B cell (primary cell): ENCODE data around the gene OR6A2. TPM values are rescaled to one million over a fixed set of nuclear protein-coding genes. Genes with fewer than 3 reads are reported as not detected.
A peak's percentile ranks its signal among the peaks of the same experiment; 100 is the strongest.

Experiments
- ATAC-seq: fragments of 200-7000 bp; cut with Tn5 transposase; one replicate; pipeline ENCODE4 v1.10.0; 2021; ENCODE audit warnings: low read depth, mild to moderate bottlenecking, moderate number of reproducible peaks, moderate library complexity
- CTCF ChIA-PET: fragments of 350-600 bp; sonication (Branson Sonifier 250); formaldehyde crosslinking; loops from one replicate; lab custom pipeline; 2021; ENCODE audit warnings: antibody characterized with exemption, inconsistent platforms; lab: Charles Lee
- POLR2A ChIA-PET: fragments of 350-600 bp; sonication (Branson Sonifier 250); formaldehyde crosslinking; loops from one replicate; lab custom pipeline; 2021; ENCODE audit warnings: antibody characterized with exemption; lab: Charles Lee
- DNase-seq: peaks from one replicate; pipeline ENCODE4 v3.0.0; 2013
- H2AFZ ChIP-seq: 2 replicates; pipeline ENCODE4 v1.6.1; 2012; ENCODE audit warnings: mild to moderate bottlenecking, low read depth, low read length; ENCODE audit not compliant: insufficient read depth, poor library complexity, severe bottlenecking
- H3K27ac ChIP-seq, 2 donors: 1 replicate in 1 of 2; 2 replicates in 1 of 2; pipeline ENCODE4 v1.5.1; 2012 to 2013; ENCODE audit warnings: low read length in 2 of 2, mild to moderate bottlenecking in 2 of 2, moderate library complexity in 1 of 2
- H3K27me3 ChIP-seq, 4 experiments: fragments of 200-600 bp in 1 of 4; sonication (generic) in 1 of 4; replicated peaks in 1 of 4; 1 replicate in 2 of 4; 2 replicates in 2 of 4; pipeline versions ENCODE4 v1.6.1 to v1.7.0; 2013 to 2016; ENCODE audit warnings: low read length in 3 of 4, mild to moderate bottlenecking in 2 of 4, mixed read lengths in 1 of 4, moderate library complexity in 1 of 4; ENCODE audit not compliant: insufficient read depth in 4 of 4, control insufficient read depth in 3 of 4; ENCODE audit errors: control extremely low read depth in 1 of 4
- H3K36me3 ChIP-seq, 2 experiments: replicated peaks in 1 of 2; 1 replicate in 1 of 2; 2 replicates in 1 of 2; pipeline versions ENCODE4 v1.6.1 to v1.7.1; 2013; ENCODE audit warnings: low read length in 1 of 2; ENCODE audit not compliant: insufficient read depth in 2 of 2, control insufficient read depth in 1 of 2; ENCODE audit errors: control extremely low read depth in 1 of 2, extremely low read depth in 1 of 2
- H3K4me1 ChIP-seq, 2 donors: fragments of 200-600 bp in 1 of 2; sonication (generic) in 1 of 2; 1 replicate in 1 of 2; 2 replicates in 1 of 2; pipeline versions ENCODE4 v1.5.1 to v1.6.1; 2013 to 2017; ENCODE audit warnings: low read length in 2 of 2; ENCODE audit not compliant: control insufficient read depth in 2 of 2, insufficient read depth in 2 of 2
- H3K4me2 ChIP-seq: replicated peaks from 2 replicates; pipeline ENCODE3; 2012; ENCODE audit warnings: mild to moderate bottlenecking, low read depth, low read length; ENCODE audit not compliant: poor library complexity, severe bottlenecking
- H3K4me3 ChIP-seq, 5 experiments: fragments of 200-600 bp in 1 of 5; sonication (generic) in 1 of 5; 1 replicate in 3 of 5; 2 replicates in 2 of 5; pipeline versions ENCODE4 v1.5.1 to v1.7.0; 2011 to 2016; ENCODE audit warnings: low read length in 4 of 5, mild to moderate bottlenecking in 4 of 5, low read depth in 2 of 5, control low read depth in 1 of 5, moderate library complexity in 1 of 5; ENCODE audit not compliant: insufficient read depth in 1 of 5; ENCODE audit errors: control extremely low read depth in 1 of 5, extremely low read depth in 1 of 5
- H3K79me2 ChIP-seq: fragments of 200-600 bp; sonication (generic); one replicate; pipeline ENCODE4 v1.6.0; 2016; ENCODE audit warnings: low read length; ENCODE audit not compliant: control insufficient read depth, insufficient read depth
- H3K9ac ChIP-seq: fragments of 200-600 bp; sonication (generic); 2 replicates; pipeline ENCODE4 v1.6.1; 2017; ENCODE audit warnings: mild to moderate bottlenecking, low read length, moderate library complexity
- H3K9me3 ChIP-seq, 3 donors: one replicate each; pipeline versions ENCODE4 v1.6.1 to v1.7.1; 2013; ENCODE audit warnings: low read length in 2 of 3; ENCODE audit not compliant: control insufficient read depth in 2 of 3, insufficient read depth in 1 of 3; ENCODE audit errors: control extremely low read depth in 1 of 3
- H4K20me1 ChIP-seq: 2 replicates; pipeline ENCODE4 v1.6.0; 2012; ENCODE audit warnings: mild to moderate bottlenecking, low read length; ENCODE audit not compliant: insufficient read depth, control insufficient read depth, poor library complexity, severe bottlenecking
- H3K27ac Mint-ChIP-seq: one replicate; pipeline ENCODE4 v1.8.0; 2021; ENCODE audit warnings: mixed read lengths
- H3K27me3 Mint-ChIP-seq: one replicate; pipeline ENCODE4 v1.8.0; 2021; ENCODE audit warnings: mixed read lengths
- H3K4me1 Mint-ChIP-seq: one replicate; pipeline ENCODE4 v1.8.0; 2021; ENCODE audit warnings: mixed read lengths
- H3K4me3 Mint-ChIP-seq: one replicate; pipeline ENCODE4 v1.8.0; 2021; ENCODE audit warnings: mixed read lengths
- H3K9me3 Mint-ChIP-seq: one replicate; pipeline ENCODE4 v1.8.0; 2022; ENCODE audit warnings: mixed read lengths; ENCODE audit not compliant: insufficient read depth
- EZH2 ChIP-seq: IDR thresholded peaks from 2 replicates; pipeline ENCODE4 v1.6.1; 2012; ENCODE audit warnings: borderline replicate concordance, low read depth, mild to moderate bottlenecking, moderate library complexity, low read length; ENCODE audit not compliant: insufficient read depth, poor library complexity, severe bottlenecking
- WGBS: methylation state at CpG from one replicate; pipeline ENCODE4 v1.1.5; 2013; ENCODE audit warnings: missing lambda C conversion rate; ENCODE audit not compliant: insufficient coverage; 5-methylcytosine and 5-hydroxymethylcytosine counted together
- intact Hi-C: fragments of 100-400 bp; cut with micrococcal nuclease; formaldehyde crosslinking; loops from one replicate; pipeline ENCODE4 v1.10.0; 2022
- polyA plus RNA-seq: library from polyadenylated mRNA; depleted of rRNA; stranded (reverse); fragments of >200 nt; gene quantifications from 2 replicates; pipeline ENCODE4 v1.2.3, GENCODE V29; 2012
- total RNA-seq, 2 donors: library from RNA; stranded (reverse); fragments of 120-200 nt in 1 of 2; gene quantifications; 1 replicate in 1 of 2; 2 replicates in 1 of 2; pipeline versions ENCODE4 v1.2.3 to v1.2.4, GENCODE V29; 2013 to 2022
- TF ChIP-seq, protein P1 (sequence below): fragments of 200-600 bp; IDR thresholded peaks from one replicate; pipeline ENCODE4 v1.8.0; 2022; ENCODE audit warnings: antibody characterized with exemption, mild to moderate bottlenecking

Gene OR6A2
- total and polyA plus RNA-seq, 2 donors (not counting 1 experiment from before 2014, with no cell fraction given), result 0.12 TPM; not detected in 1

DNA sequence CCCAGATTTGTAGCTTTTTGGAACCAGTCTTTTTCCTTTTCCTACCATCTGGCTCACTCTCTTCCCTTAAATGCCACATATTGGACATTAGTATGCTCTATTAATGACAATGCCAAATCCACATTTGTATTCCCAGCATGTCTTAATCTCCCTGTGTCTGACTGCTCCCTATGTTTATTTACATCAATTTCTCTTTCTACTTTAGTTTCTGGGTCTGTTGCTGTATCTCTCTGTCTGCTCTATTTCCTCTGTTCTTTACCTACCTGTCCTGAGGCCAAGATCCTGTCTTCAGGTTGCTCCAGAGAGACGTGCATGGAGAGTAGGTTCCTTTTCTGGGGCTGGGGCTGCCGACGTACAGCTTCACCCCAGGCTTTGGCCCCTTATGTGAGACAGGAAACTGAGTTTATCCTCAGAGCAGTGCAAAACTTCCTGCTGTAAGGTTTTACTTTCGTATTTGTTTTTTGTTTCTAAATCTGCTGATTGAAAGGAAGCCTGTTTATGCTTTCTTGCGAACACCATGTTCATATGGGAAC lies 53.3 kb downstream of the OR6A2 start:
- peak overlapping the region; percentile 90 for H3K9ac ChIP-seq
- CTCF ChIA-PET, result interaction anchor here (0.9 to 18.2 kb wide), 12 partner anchors 5 to 750 kb away, joined by 3 to 760 read pairs (median 4); partner anchors contain the start of genes ARFIP2, MRPL17, OR2AG2 and TIMM10B
- peak overlapping the region; percentile 54 to 95 (median 80) for H3K4me3 ChIP-seq
- H3K9me3 ChIP-seq, result no peaks in the 10 kb centered on the region
- Mint-ChIP-seq H3K9me3 (no peaks in the 10 kb centered on the region), H3K4me3 (no peak overlapping the region), H3K4me1 (peaks cover 25% of the 10 kb centered on the region), H3K27ac (no peak overlapping the region), H3K27me3 (no peaks in the 10 kb centered on the region)
- H3K4me2 ChIP-seq, result peak overlapping the region; percentile 86
- peak overlapping the region; percentile 95 for H2AFZ ChIP-seq
- peaks cover 49 to 58% of the 10 kb centered on the region in 2 donors for H3K4me1 ChIP-seq
- POLR2A ChIA-PET, result interaction anchor here (0.7 to 1.7 kb wide), 4 partner anchors 9 to 142 kb away, joined by 3 to 9 read pairs (median 4); partner anchors contain the start of gene MRPL17
- intact Hi-C loops, result loop anchor here (1.0 to 2.0 kb wide), 2 partner anchors 11 to 143 kb away; partner anchors contain the start of genes ILK and RRP8
- peak overlapping the region; percentile 83 to 95 for H3K27ac ChIP-seq
- DNase-seq (peak; percentile 74), ATAC-seq (peak; percentile 84)
- no peaks in the 10 kb centered on the region for H3K27me3 ChIP-seq
- TF ChIP-seq EZH2, result no peak
- TF ChIP-seq, protein P1, sequence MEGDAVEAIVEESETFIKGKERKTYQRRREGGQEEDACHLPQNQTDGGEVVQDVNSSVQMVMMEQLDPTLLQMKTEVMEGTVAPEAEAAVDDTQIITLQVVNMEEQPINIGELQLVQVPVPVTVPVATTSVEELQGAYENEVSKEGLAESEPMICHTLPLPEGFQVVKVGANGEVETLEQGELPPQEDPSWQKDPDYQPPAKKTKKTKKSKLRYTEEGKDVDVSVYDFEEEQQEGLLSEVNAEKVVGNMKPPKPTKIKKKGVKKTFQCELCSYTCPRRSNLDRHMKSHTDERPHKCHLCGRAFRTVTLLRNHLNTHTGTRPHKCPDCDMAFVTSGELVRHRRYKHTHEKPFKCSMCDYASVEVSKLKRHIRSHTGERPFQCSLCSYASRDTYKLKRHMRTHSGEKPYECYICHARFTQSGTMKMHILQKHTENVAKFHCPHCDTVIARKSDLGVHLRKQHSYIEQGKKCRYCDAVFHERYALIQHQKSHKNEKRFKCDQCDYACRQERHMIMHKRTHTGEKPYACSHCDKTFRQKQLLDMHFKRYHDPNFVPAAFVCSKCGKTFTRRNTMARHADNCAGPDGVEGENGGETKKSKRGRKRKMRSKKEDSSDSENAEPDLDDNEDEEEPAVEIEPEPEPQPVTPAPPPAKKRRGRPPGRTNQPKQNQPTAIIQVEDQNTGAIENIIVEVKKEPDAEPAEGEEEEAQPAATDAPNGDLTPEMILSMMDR, result no peak
- peaks cover 0 to 2% of the 10 kb centered on the region in 2 experiments for H3K36me3 ChIP-seq
- 0% methylated on average over 4 of the region's 5 CpGs for WGBS
- H4K20me1 ChIP-seq, result peaks cover 5% of the 10 kb centered on the region
- H3K79me2 ChIP-seq, result peaks cover 64% of the 10 kb centered on the region

DNA sequence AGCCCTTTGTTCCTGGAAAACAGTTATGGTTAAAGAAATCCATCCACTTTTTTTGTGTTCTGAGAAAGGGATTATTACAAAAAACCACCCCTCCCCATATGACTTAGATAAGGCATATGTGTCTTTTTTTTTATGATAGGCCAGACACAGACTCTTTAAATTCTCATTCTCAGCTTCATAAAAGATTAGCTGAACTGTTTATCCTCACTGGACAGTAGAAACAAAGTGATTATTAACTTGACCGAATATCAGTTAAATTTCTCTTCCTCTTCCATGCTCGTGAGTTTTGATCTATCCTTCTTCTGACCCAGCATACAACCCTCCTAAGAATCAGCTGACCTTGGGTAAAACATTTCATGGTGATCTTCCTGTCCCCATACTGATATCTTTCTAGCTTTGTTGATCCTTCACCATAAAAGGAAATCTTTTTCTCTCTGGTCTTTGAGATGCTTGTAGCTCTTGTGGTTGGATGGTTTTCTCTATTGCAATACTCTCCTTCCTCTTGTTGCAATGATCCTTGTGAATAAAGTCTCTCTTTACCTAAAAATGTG lies 53.9 kb downstream of the OR6A2 start:
- H2AFZ ChIP-seq, result peak overlapping the region; percentile 95
- peak overlapping the region; percentile 86 for H3K4me2 ChIP-seq
- no peaks in the 10 kb centered on the region for H3K9me3 ChIP-seq
- H3K27me3 ChIP-seq, result no peaks in the 10 kb centered on the region
- H3K9ac ChIP-seq, result peak overlapping the region; percentile 90
- Mint-ChIP-seq H3K27ac (no peak overlapping the region), H3K9me3 (no peaks in the 10 kb centered on the region), H3K27me3 (no peaks in the 10 kb centered on the region), H3K4me3 (no peak overlapping the region), H3K4me1 (peaks cover 29% of the 10 kb centered on the region)
- ATAC-seq, result peak; percentile 31
- TF ChIP-seq, protein P1, result no peak
- TF ChIP-seq EZH2, result no peak
- peaks cover 9% of the 10 kb centered on the region for H4K20me1 ChIP-seq
- peaks cover 69% of the 10 kb centered on the region for H3K79me2 ChIP-seq
- ChIA-PET POLR2A (interaction anchor here (0.7 to 1.7 kb wide), 3 partner anchors 9 to 74 kb away, joined by 3 to 9 read pairs (median 4); partner anchors contain the start of gene MRPL17), CTCF (interaction anchor here (0.7 to 18.2 kb wide), 9 partner anchors 5 to 214 kb away, joined by 3 to 760 read pairs (median 10); partner anchors contain the start of gene MRPL17)
- intact Hi-C loops, result loop anchor here (1.0 to 2.0 kb wide), 3 partner anchors 12 to 511 kb away; partner anchors contain the start of genes FHIP1B, ILK and RRP8
- peaks cover 53 to 61% of the 10 kb centered on the region in 2 donors for H3K4me1 ChIP-seq
- H3K36me3 ChIP-seq, result peaks cover 0 to 2% of the 10 kb centered on the region in 2 experiments
- DNase-seq, result peak; percentile 43
- peak overlapping the region; percentile 83 to 95 for H3K27ac ChIP-seq
- 20% methylated on average over 1 of the region's 2 CpGs for WGBS
- peak overlapping the region; percentile 54 to 95 (median 80) for H3K4me3 ChIP-seq
